Measurements from ENCODE around the gene TBC1D32.
"Not testable (repeated sequence)": the region's sequence is repeated elsewhere in the genome, so short reads cannot be mapped to it uniquely, and the experiment has no call there.

The TBC1D32 gene

DNA sequence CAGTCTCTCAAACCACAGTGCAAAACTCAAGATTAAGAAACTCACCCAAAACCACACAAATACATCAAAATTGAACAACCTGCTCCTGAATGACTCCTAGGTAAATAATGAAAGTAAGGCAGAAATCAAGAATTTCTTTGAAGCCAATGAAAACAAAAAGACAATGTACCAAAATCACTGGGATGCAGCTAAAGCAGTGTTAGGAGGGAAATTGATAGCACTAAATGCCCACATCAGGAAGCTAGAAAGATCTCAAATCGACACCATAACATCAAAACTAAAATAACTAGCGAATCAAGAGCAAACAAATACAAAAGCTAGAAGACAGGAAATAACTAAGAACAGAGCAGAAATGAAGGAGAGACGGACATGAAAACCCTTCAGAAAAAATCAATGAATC lies 70.5 kb downstream of the TBC1D32 start:
- no peak overlapping the region for H3K4me3 ChIP-seq (ENCODE audit: low read length)
- no peaks in the 10 kb centered on the region for H3K27me3 ChIP-seq (ENCODE audit: insufficient read depth, low read length)
- H3K36me3 ChIP-seq (ENCODE audit: insufficient read depth, low read length): 0 out of 2 replicates have a peak, but pooled peaks cover 4% of the 10 kb centered on the region
- WGBS: 90% methylated on average over 3 of the region's 3 CpGs
- H3K9me3 ChIP-seq (ENCODE audit: insufficient read depth, low read depth, low read length): peaks cover 23% of the 10 kb centered on the region
- H3K27ac ChIP-seq (ENCODE audit: low read depth, low read length): no peak overlapping the region
- H3K4me1 ChIP-seq (ENCODE audit: insufficient read depth, low read length): no peaks in the 10 kb centered on the region
- no peak overlapping the region for H3K9ac ChIP-seq (ENCODE audit: low read depth, low read length)

- Histone ChIP-seq H3K27ac (ENCODE audit: low read depth, low read length) (no peak overlapping the region), H3K36me3 (ENCODE audit: insufficient read depth, low read length) (no peaks in the 10 kb centered on the region), H3K9me3 (ENCODE audit: insufficient read depth, low read depth, low read length) (peaks cover 10% of the 10 kb centered on the region; the same call in 1 of the 2 replicates), H3K4me3 (ENCODE audit: low read length) (no peak overlapping the region), H3K4me1 (ENCODE audit: insufficient read depth, low read length) (no peaks in the 10 kb centered on the region), H3K27me3 (ENCODE audit: insufficient read depth, low read length) (no peaks in the 10 kb centered on the region), H3K9ac (ENCODE audit: low read depth, low read length) (no peak overlapping the region)
- 95% methylated on average over 9 of the region's 9 CpGs for WGBS
Observed at GRCh38 chr6:121260651-121261102, 73.6 kb downstream of the TBC1D32 start.

GRCh38 chr6:121247386-121247785 lies 86.9 kb downstream of the TBC1D32 start:
- Histone ChIP-seq H3K27me3 (ENCODE audit: insufficient read depth, low read length) (no peaks in the 10 kb centered on the region), H3K4me1 (ENCODE audit: insufficient read depth, low read length) (no peaks in the 10 kb centered on the region), H3K27ac (ENCODE audit: low read depth, low read length) (no peak overlapping the region), H3K9me3 (ENCODE audit: insufficient read depth, low read depth, low read length) (peaks cover 4% of the 10 kb centered on the region; the same call in 1 of the 2 replicates), H3K4me3 (ENCODE audit: low read length) (no peak overlapping the region), H3K36me3 (ENCODE audit: insufficient read depth, low read length) (no peaks in the 10 kb centered on the region), H3K9ac (ENCODE audit: low read depth, low read length) (no peak overlapping the region)

- no peaks in the 10 kb centered on the region for H3K4me1 ChIP-seq (ENCODE audit: insufficient read depth, low read length)
- no peak overlapping the region for H3K4me3 ChIP-seq (ENCODE audit: low read length)
- no peak overlapping the region for H3K9ac ChIP-seq (ENCODE audit: low read depth, low read length)
- H3K27ac ChIP-seq (ENCODE audit: low read depth, low read length): no peak overlapping the region
- no peaks in the 10 kb centered on the region for H3K9me3 ChIP-seq (ENCODE audit: insufficient read depth, low read depth, low read length)
- no peaks in the 10 kb centered on the region for H3K36me3 ChIP-seq (ENCODE audit: insufficient read depth, low read length)
- H3K27me3 ChIP-seq (ENCODE audit: insufficient read depth, low read length): no peaks in the 10 kb centered on the region
- no CpG with 5 or more reads among the region's 2 CpGs for WGBS
Observed at GRCh38 chr6:121242386-121242785, 91.9 kb downstream of the TBC1D32 start.

GRCh38 chr6:121237859-121238258 lies 96.4 kb downstream of the TBC1D32 start:
- Histone ChIP-seq H3K9ac (ENCODE audit: low read depth, low read length) (no peak overlapping the region), H3K4me1 (ENCODE audit: insufficient read depth, low read length) (no peaks in the 10 kb centered on the region), H3K4me3 (ENCODE audit: low read length) (no peak overlapping the region), H3K36me3 (ENCODE audit: insufficient read depth, low read length) (no peaks in the 10 kb centered on the region), H3K9me3 (ENCODE audit: insufficient read depth, low read depth, low read length) (no peaks in the 10 kb centered on the region), H3K27me3 (ENCODE audit: insufficient read depth, low read length) (no peaks in the 10 kb centered on the region), H3K27ac (ENCODE audit: low read depth, low read length) (no peak overlapping the region)
- 93% methylated on average over 1 of the region's 1 CpG for WGBS

GRCh38 chr6:121236984-121237383 lies 97.3 kb downstream of the TBC1D32 start:
- no peaks in the 10 kb centered on the region for H3K36me3 ChIP-seq (ENCODE audit: insufficient read depth, low read length)
- no peaks in the 10 kb centered on the region for H3K27me3 ChIP-seq (ENCODE audit: insufficient read depth, low read length)
- H3K9me3 ChIP-seq (ENCODE audit: insufficient read depth, low read depth, low read length): no peaks in the 10 kb centered on the region
- no peaks in the 10 kb centered on the region for H3K4me1 ChIP-seq (ENCODE audit: insufficient read depth, low read length)
- no peak overlapping the region for H3K4me3 ChIP-seq (ENCODE audit: low read length)
- H3K27ac ChIP-seq (ENCODE audit: low read depth, low read length): no peak overlapping the region
- H3K9ac ChIP-seq (ENCODE audit: low read depth, low read length): no peak overlapping the region

- 94% methylated on average over 3 of the region's 3 CpGs for WGBS
- no peak overlapping the region for H3K27ac ChIP-seq (ENCODE audit: low read depth, low read length)
- H3K4me1 ChIP-seq (ENCODE audit: insufficient read depth, low read length): no peaks in the 10 kb centered on the region
- no peaks in the 10 kb centered on the region for H3K27me3 ChIP-seq (ENCODE audit: insufficient read depth, low read length)
- H3K4me3 ChIP-seq (ENCODE audit: low read length): no peak overlapping the region
- no peaks in the 10 kb centered on the region for H3K9me3 ChIP-seq (ENCODE audit: insufficient read depth, low read depth, low read length)
- H3K9ac ChIP-seq (ENCODE audit: low read depth, low read length): no peak overlapping the region
- no peaks in the 10 kb centered on the region for H3K36me3 ChIP-seq (ENCODE audit: insufficient read depth, low read length)
Observed at GRCh38 chr6:121235386-121235785, 98.9 kb downstream of the TBC1D32 start.

- no peaks in the 10 kb centered on the region for H3K36me3 ChIP-seq (ENCODE audit: insufficient read depth, low read length)
- no peak overlapping the region for H3K4me3 ChIP-seq (ENCODE audit: low read length)
- H3K27ac ChIP-seq (ENCODE audit: low read depth, low read length): no peak overlapping the region
- H3K9ac ChIP-seq (ENCODE audit: low read depth, low read length): no peak overlapping the region
- 85% methylated on average over 2 of the region's 2 CpGs for WGBS
- H3K9me3 ChIP-seq (ENCODE audit: insufficient read depth, low read depth, low read length): 0 out of 2 replicates have a peak, but pooled peaks cover under 1% of the 10 kb centered on the region
- H3K4me1 ChIP-seq (ENCODE audit: insufficient read depth, low read length): no peaks in the 10 kb centered on the region
- no peaks in the 10 kb centered on the region for H3K27me3 ChIP-seq (ENCODE audit: insufficient read depth, low read length)
Observed at GRCh38 chr6:121223930-121224329, 110.3 kb downstream of the TBC1D32 start.

GRCh38 chr6:121223212-121223611 lies 111.1 kb downstream of the TBC1D32 start:
- Histone ChIP-seq H3K27ac (ENCODE audit: low read depth, low read length) (no peak overlapping the region), H3K4me1 (ENCODE audit: insufficient read depth, low read length) (no peaks in the 10 kb centered on the region), H3K9ac (ENCODE audit: low read depth, low read length) (no peak overlapping the region), H3K27me3 (ENCODE audit: insufficient read depth, low read length) (no peaks in the 10 kb centered on the region), H3K9me3 (ENCODE audit: insufficient read depth, low read depth, low read length) (peaks cover 4% of the 10 kb centered on the region; the same call in 1 of the 2 replicates), H3K4me3 (ENCODE audit: low read length) (no peak overlapping the region), H3K36me3 (ENCODE audit: insufficient read depth, low read length) (no peaks in the 10 kb centered on the region)
- WGBS: no CpG with 5 or more reads among the region's 2 CpGs

DNA sequence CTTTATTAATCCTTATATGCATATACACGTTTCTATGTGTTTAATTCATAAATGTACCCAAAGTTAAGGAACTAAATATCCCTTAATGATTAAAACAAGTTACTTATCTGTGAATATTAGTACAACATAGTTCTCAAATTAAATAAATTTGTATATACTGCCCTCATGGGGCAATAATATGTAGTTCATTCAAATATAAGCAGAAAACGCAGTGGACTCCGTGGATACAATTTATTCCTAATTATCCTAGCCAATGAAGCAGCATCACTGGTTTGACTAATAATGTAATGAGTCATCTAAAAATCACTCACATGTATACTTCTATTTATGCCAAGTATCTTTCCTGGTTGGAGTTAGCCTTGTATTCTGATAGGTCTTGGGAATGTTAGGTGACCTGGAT lies 111.6 kb downstream of the TBC1D32 start:
- H3K4me3 ChIP-seq (ENCODE audit: low read length): no peak overlapping the region
- H3K27ac ChIP-seq (ENCODE audit: low read depth, low read length): no peak overlapping the region
- H3K9me3 ChIP-seq (ENCODE audit: insufficient read depth, low read depth, low read length): peaks cover 6% of the 10 kb centered on the region; the same call in 1 of the 2 replicates
- H3K36me3 ChIP-seq (ENCODE audit: insufficient read depth, low read length): no peaks in the 10 kb centered on the region
- no peaks in the 10 kb centered on the region for H3K4me1 ChIP-seq (ENCODE audit: insufficient read depth, low read length)
- H3K9ac ChIP-seq (ENCODE audit: low read depth, low read length): no peak overlapping the region
- no peaks in the 10 kb centered on the region for H3K27me3 ChIP-seq (ENCODE audit: insufficient read depth, low read length)
- WGBS: 83% methylated on average over 1 of the region's 3 CpGs

DNA sequence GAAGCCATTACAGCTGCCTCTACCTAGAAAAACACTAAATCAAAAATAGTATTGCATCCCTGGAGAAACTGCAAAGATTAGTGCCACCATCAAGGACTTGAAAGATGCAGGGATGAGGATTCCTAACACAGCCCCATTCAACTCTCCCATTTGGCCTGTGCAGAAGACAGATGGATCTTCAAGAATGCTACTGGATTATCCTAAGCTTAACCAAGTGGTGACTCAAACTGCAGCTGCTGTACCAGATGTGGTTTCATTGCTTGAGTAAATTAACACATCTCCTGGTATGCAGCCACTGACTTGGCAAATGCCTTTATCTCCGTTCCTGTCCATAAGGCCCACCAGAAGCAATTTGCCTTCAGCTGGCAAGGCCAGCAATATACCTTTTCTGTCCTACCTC lies 117.4 kb downstream of the TBC1D32 start:
- H3K9ac ChIP-seq (ENCODE audit: low read depth, low read length): no peak overlapping the region
- H3K4me1 ChIP-seq (ENCODE audit: insufficient read depth, low read length): no peaks in the 10 kb centered on the region
- H3K27me3 ChIP-seq (ENCODE audit: insufficient read depth, low read length): no peaks in the 10 kb centered on the region
- H3K27ac ChIP-seq (ENCODE audit: low read depth, low read length): no peak overlapping the region
- H3K36me3 ChIP-seq (ENCODE audit: insufficient read depth, low read length): peaks cover 12% of the 10 kb centered on the region; the same call in 1 of the 2 replicates
- peaks cover 25% of the 10 kb centered on the region for H3K9me3 ChIP-seq (ENCODE audit: insufficient read depth, low read depth, low read length)
- WGBS: 95% methylated on average over 1 of the region's 1 CpG
- H3K4me3 ChIP-seq (ENCODE audit: low read length): no peak overlapping the region

DNA sequence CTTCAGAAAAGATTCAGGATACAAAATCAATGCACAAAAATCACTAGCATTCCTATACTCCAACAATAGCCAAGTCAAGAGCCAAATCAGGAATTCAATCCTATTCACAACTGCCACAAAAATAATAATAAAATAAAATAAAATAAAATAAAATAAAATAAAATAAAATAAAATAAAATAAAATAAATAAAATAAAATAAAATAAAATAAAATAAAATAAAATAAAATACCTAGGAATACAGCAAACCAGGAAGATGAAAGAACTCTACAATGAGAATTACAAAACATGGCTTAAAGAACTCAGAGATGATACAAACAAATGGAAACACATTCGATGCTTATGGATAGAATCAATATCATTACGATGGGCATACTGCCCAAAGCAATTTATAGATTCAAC lies 120.9 kb downstream of the TBC1D32 start:
- H3K4me3 ChIP-seq (ENCODE audit: low read length); H3K27ac ChIP-seq (ENCODE audit: low read depth, low read length); H3K4me1 ChIP-seq (ENCODE audit: insufficient read depth, low read length); H3K27me3 ChIP-seq (ENCODE audit: insufficient read depth, low read length); H3K9ac ChIP-seq (ENCODE audit: low read depth, low read length): not testable (repeated sequence)
- peaks cover 23% of the 10 kb centered on the region for H3K9me3 ChIP-seq (ENCODE audit: insufficient read depth, low read depth, low read length)
- H3K36me3 ChIP-seq (ENCODE audit: insufficient read depth, low read length): peaks cover 12% of the 10 kb centered on the region; the same call in 1 of the 2 replicates
- 96% methylated on average over 2 of the region's 2 CpGs for WGBS

Data from HUES64 (cell line).